ENCODE results near the gene CCDC6.

GRCh38 chr10:59754951-59755350 lies 151.4 kb downstream of the CCDC6 start:
- no peak for TF ChIP-seq CTCF (IDR thresholded peaks at IDR 0.05; ENCODE audit: poor library complexity)
- TF ChIP-seq EZH2 (IDR thresholded peaks at IDR 0.05; ENCODE audit: borderline replicate concordance) = no peak
- no peak for TF ChIP-seq EZH2phosphoT487 (IDR thresholded peaks at IDR 0.05; ENCODE audit: low read depth, severe bottlenecking, unreplicated experiment)
